Kidney (tissue), 14 donors: ENCODE measurements around the gene ERMN. TPM values are rescaled to one million over a fixed set of nuclear protein-coding genes. Genes with fewer than 3 reads are reported as not detected.
"Not testable (repeated sequence)": the region's sequence is repeated elsewhere in the genome, so short reads cannot be mapped to it uniquely, and the experiment has no call there.

Source experiments
- DNase-seq, 5 donors: peaks; one replicate each; pipeline ENCODE4 v3.0.0-alpha.2; 2013 to 2020
- FAIRE-seq: peaks from 2 replicates; lab custom pipeline; 2012; peaks lifted over from hg19 to GRCh38; lab: Jason Lieb, UNC
- H3K27ac ChIP-seq, 2 donors: one replicate each; pipeline ENCODE4 v1.7.0; 2013; ENCODE audit warnings: low read depth in 2 of 2, low read length in 2 of 2, inconsistent platforms in 1 of 2
- H3K27me3 ChIP-seq: one replicate; pipeline ENCODE4 v1.7.1; 2013; ENCODE audit warnings: low read length, inconsistent platforms; ENCODE audit not compliant: control insufficient read depth, insufficient read depth
- H3K36me3 ChIP-seq, 3 donors: one replicate each; pipeline versions ENCODE4 v1.7.0 to v1.7.1; 2013; ENCODE audit warnings: low read length in 3 of 3, control low read depth in 1 of 3, inconsistent platforms in 1 of 3; ENCODE audit not compliant: insufficient read depth in 3 of 3, control insufficient read depth in 2 of 3
- H3K4me1 ChIP-seq, 3 donors: one replicate each; pipeline versions ENCODE4 v1.7.0 to v1.7.1; 2013; ENCODE audit warnings: low read length in 3 of 3, inconsistent platforms in 1 of 3, low read depth in 1 of 3; ENCODE audit not compliant: control insufficient read depth in 2 of 3, insufficient read depth in 2 of 3
- H3K4me3 ChIP-seq, 3 donors: one replicate each; pipeline versions ENCODE4 v1.7.0 to v1.8.1; 2013; ENCODE audit warnings: low read length in 3 of 3, control low read depth in 1 of 3, inconsistent platforms in 1 of 3
- H3K9ac ChIP-seq, 3 donors: one replicate each; pipeline versions ENCODE4 v1.7.0 to v1.7.1; 2013; ENCODE audit warnings: low read length in 3 of 3, control low read depth in 1 of 3, inconsistent platforms in 1 of 3
- H3K9me3 ChIP-seq, 3 donors: one replicate each; pipeline versions ENCODE4 v1.7.0 to v1.7.1; 2013; ENCODE audit warnings: low read length in 3 of 3, control low read depth in 1 of 3, inconsistent platforms in 1 of 3; ENCODE audit not compliant: control insufficient read depth in 2 of 3, insufficient read depth in 1 of 3
- intact Hi-C: fragments of 100-400 bp; cut with DNase I; formaldehyde crosslinking; loops from one replicate; pipeline ENCODE4 v1.11.1; 2022
- polyA plus RNA-seq: library from polyadenylated mRNA; stranded (reverse); fragments of 350-450 nt; fragmentation: Illumina TruSeq; extraction: RNeasy Lipid Tissue Mini Kit (QIAGEN cat#74804); gene quantifications from one replicate; pipeline ENCODE4 v1.2.3, GENCODE V29; 2014; ENCODE audit warnings: low read depth, low replicate concordance; ENCODE audit not compliant: insufficient read depth
- total RNA-seq: library from RNA; stranded (reverse); fragmentation: NEBNext Ultra II Directional; extraction: Animal tissue kit (Norgen Biotek cat#: 25700); gene quantifications from one replicate; pipeline ENCODE4 v1.2.1, GENCODE V29; 2021
- TF ChIP-seq, protein P1 (sequence below): IDR thresholded peaks from 3 replicates; pipeline ENCODE4 v1.5.1; 2012; ENCODE audit warnings: mild to moderate bottlenecking, moderate library complexity, borderline replicate concordance; ENCODE audit not compliant: insufficient read depth; ENCODE audit errors: extremely low read depth
- donor health status: control.
- donor health status: control.
- donor health status: control.
- donor health status: control.
- donor health status: control.
- donor health status: DM: yes; HTN: yes; CAD: no.
- donor health status: Normal renal cell carcinoma (clear cell type).

ERMN gene
- total and polyA plus RNA-seq, 2 donors from 2014 or later = 0.11 to 1.6 TPM

DNA sequence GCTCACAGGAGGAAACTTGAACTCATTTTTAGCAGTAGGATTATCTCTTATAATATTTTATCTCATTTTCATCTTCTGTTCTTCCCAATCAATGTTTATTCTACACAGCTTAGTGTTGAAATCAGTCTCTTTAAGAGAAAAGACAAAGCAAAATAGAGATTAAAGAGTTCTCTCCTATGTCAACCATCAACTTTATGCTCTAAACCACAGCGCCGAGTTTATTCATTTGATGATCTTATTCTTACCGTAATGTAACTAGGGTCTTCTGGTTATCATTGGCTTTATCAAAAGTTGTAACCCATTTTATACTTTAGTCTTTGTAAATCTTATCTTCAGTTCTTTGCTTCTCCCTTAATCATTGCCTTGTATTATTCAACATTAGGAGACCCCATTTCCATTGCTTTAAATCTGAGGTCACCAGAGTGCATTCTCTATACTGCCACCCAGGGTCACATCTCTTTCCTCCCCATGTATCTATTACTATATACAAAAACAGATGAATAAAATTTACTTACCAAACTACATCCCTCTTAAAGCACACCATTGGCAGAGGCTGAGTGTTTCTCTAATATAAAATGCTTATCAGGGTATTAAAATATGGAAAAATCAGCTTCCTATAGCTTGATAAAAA lies 22.8 kb upstream of the ERMN start:
- no peak overlapping the region for H3K4me3 ChIP-seq
- TF ChIP-seq, protein P1, sequence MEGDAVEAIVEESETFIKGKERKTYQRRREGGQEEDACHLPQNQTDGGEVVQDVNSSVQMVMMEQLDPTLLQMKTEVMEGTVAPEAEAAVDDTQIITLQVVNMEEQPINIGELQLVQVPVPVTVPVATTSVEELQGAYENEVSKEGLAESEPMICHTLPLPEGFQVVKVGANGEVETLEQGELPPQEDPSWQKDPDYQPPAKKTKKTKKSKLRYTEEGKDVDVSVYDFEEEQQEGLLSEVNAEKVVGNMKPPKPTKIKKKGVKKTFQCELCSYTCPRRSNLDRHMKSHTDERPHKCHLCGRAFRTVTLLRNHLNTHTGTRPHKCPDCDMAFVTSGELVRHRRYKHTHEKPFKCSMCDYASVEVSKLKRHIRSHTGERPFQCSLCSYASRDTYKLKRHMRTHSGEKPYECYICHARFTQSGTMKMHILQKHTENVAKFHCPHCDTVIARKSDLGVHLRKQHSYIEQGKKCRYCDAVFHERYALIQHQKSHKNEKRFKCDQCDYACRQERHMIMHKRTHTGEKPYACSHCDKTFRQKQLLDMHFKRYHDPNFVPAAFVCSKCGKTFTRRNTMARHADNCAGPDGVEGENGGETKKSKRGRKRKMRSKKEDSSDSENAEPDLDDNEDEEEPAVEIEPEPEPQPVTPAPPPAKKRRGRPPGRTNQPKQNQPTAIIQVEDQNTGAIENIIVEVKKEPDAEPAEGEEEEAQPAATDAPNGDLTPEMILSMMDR = no peak
- intact Hi-C loops = no loop called here
- H3K36me3 ChIP-seq = no peaks in the 10 kb centered on the region
- H3K27ac ChIP-seq = no peak overlapping the region
- no peaks in the 10 kb centered on the region for H3K27me3 ChIP-seq
- H3K9me3 ChIP-seq = no peaks in the 10 kb centered on the region
- DNase-seq = no peak
- H3K4me1 ChIP-seq = no peaks in the 10 kb centered on the region
- FAIRE-seq = no peak
- H3K9ac ChIP-seq = no peak overlapping the region

DNA sequence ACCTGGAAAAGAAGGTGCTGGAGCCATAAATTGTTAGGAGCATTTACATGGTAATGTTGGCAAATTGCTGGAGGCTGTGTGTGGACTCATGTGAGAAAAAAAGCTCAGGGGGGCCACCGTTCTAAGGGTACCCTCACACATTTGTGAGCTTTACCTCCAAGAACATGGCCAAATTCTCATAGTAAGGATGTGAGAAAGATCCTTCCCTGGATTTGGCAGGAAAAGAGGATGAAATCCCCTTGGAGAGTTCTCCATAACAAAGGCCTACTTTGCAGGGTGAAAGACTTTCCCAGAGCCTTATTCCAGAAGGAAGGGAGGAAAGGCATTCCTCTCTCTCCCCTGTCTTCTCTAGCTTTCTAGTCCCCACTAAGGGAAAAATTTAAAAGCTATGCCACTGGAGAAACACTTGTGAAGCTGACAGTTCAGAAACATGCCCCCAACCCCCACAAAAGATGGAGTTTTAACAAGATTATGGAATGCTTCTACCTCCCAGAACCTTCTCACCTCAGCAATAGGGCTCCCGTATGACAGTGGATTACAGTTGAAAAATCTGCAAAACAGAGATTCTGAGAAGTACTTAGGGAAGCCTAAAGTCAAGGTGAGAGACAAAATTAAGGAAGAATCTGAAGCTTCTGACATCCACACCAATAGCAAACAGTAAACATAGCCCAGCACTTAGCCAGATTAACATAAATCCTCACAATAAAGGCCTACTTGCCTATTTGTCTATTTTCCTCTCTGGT lies 20.2 kb upstream of the ERMN start:
- intact Hi-C loops = no loop called here
- Histone ChIP-seq H3K27me3 (no peaks in the 10 kb centered on the region), H3K4me1 (no peaks in the 10 kb centered on the region), H3K27ac (no peak overlapping the region), H3K36me3 (no peaks in the 10 kb centered on the region), H3K9me3 (no peaks in the 10 kb centered on the region), H3K9ac (no peak overlapping the region), H3K4me3 (no peak overlapping the region)
- TF ChIP-seq, protein P1 = no peak
- FAIRE-seq (no peak), DNase-seq (no peak)

DNA sequence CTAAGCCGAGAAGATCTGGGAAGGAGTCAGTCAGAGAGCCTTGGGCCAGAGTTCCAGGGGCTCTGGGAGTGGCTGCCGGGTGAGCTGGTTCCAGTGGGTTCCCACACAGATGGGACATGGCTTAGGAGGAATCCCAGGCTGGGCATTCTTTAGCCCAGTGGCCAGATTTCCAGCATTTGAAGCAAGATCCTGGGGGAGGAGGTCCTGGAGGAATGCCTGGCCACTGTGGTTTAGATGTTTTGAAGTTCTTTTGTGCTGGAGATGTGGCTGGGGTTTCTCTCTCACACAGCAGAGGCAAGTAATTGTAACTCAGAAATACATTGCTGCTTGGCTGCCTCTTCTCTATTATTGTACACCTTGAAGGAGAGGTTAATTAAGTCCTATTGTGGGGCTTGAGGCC lies 15.8 kb upstream of the ERMN start:
- H3K4me1 ChIP-seq, FAIRE-seq, H3K36me3 ChIP-seq, H3K4me3 ChIP-seq, intact Hi-C loops, H3K9me3 ChIP-seq, H3K27me3 ChIP-seq, DNase-seq, H3K9ac ChIP-seq, H3K27ac ChIP-seq: not testable (repeated sequence)

DNA sequence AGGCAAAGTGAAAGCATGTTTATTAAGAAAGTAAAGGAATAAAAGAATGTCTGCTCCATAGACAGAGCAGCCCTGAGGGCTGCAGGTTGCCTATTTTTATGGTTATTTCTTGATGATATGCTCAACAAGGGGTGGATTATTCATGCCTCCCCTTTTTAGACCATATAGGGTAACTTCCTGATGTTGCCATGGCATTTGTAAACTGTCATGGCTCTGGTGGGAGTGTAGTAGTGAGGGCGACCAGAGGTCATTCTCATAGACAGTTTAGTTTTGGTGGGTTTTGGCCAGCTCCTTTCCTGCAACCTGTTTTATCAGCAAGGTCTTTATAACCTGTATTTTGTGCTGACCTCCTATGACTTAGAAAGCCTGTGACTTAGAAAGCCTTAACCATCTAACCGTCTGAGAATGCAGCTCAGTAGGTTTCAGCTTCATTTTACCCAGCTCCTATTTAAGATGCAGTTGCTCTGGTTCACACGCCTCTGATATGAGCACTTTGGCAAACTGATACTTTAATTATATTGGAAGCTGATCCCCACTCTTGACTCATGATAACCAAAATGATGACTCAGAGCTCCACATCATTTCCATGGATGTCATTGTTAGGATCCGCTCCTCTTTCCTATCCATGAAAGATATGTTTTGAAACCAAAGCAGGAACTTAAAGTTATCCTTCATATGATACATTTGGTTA lies 14.5 kb upstream of the ERMN start:
- intact Hi-C loops = no loop called here
- FAIRE-seq = no peak
- TF ChIP-seq, protein P1 = no peak
- Histone ChIP-seq H3K27me3 (no peaks in the 10 kb centered on the region), H3K9ac (no peak overlapping the region), H3K9me3 (no peaks in the 10 kb centered on the region), H3K4me3 (no peak overlapping the region), H3K27ac (no peak overlapping the region), H3K36me3 (no peaks in the 10 kb centered on the region), H3K4me1 (no peaks in the 10 kb centered on the region)
- no peak for DNase-seq
